Astrocyte of the hippocampus (primary cell): ENCODE measurements around the gene ST6GALNAC3.

ENCODE experiments used
- DNase-seq: peaks from one replicate; pipeline ENCODE4 v3.0.0; 2011; ENCODE audit warnings: low read depth, low spot score

ST6GALNAC3 gene

GRCh38 chr1:76426606-76427005, 352.1 kb downstream of the ST6GALNAC3 start:
- no peak for DNase-seq

- no peak for DNase-seq
Measured at GRCh38 chr1:76428028-76428427, 353.5 kb downstream of the ST6GALNAC3 start.

GRCh38 chr1:76430531-76430930, 356.0 kb downstream of the ST6GALNAC3 start:
- no peak for DNase-seq

- DNase-seq = peak; percentile 15
Measured at GRCh38 chr1:76433526-76433925, 359.0 kb downstream of the ST6GALNAC3 start.

- no peak for DNase-seq
Measured at GRCh38 chr1:76443217-76443616, 368.7 kb downstream of the ST6GALNAC3 start.

- DNase-seq = no peak
Measured at GRCh38 chr1:76444773-76445172, 370.2 kb downstream of the ST6GALNAC3 start.

GRCh38 chr1:76450229-76450628, 375.7 kb downstream of the ST6GALNAC3 start:
- no peak for DNase-seq

- DNase-seq = peak; percentile 20
Measured at GRCh38 chr1:76463278-76463677, 388.7 kb downstream of the ST6GALNAC3 start.

- DNase-seq = no peak
Measured at GRCh38 chr1:76463849-76464248, 389.3 kb downstream of the ST6GALNAC3 start.

- DNase-seq = peak; percentile 7
Measured at GRCh38 chr1:76465030-76465429, 390.5 kb downstream of the ST6GALNAC3 start.

GRCh38 chr1:76470166-76470565, 395.6 kb downstream of the ST6GALNAC3 start:
- no peak for DNase-seq

- DNase-seq = no peak
Measured at GRCh38 chr1:76471536-76471935, 397.0 kb downstream of the ST6GALNAC3 start.

- no peak for DNase-seq
Measured at GRCh38 chr1:76473591-76473990, 399.0 kb downstream of the ST6GALNAC3 start.

- no peak for DNase-seq
Measured at GRCh38 chr1:76474922-76475321, 400.4 kb downstream of the ST6GALNAC3 start.

- DNase-seq = no peak
Measured at GRCh38 chr1:76477156-76477555, 402.6 kb downstream of the ST6GALNAC3 start.

GRCh38 chr1:76480827-76481226, 406.3 kb downstream of the ST6GALNAC3 start:
- DNase-seq = no peak

GRCh38 chr1:76481672-76482071, 407.1 kb downstream of the ST6GALNAC3 start:
- DNase-seq = no peak

GRCh38 chr1:76482272-76482671, 407.7 kb downstream of the ST6GALNAC3 start:
- DNase-seq = no peak

- DNase-seq = no peak
Measured at GRCh38 chr1:76491737-76492136, 417.2 kb downstream of the ST6GALNAC3 start.

GRCh38 chr1:76492752-76493430, 418.3 kb downstream of the ST6GALNAC3 start:
- DNase-seq = no peak

GRCh38 chr1:76494807-76495206, 420.3 kb downstream of the ST6GALNAC3 start:
- DNase-seq = peak; percentile 22

GRCh38 chr1:76496871-76497270, 422.3 kb downstream of the ST6GALNAC3 start:
- DNase-seq = no peak

GRCh38 chr1:76500116-76500515, 425.6 kb downstream of the ST6GALNAC3 start:
- DNase-seq = no peak

GRCh38 chr1:76501136-76501535, 426.6 kb downstream of the ST6GALNAC3 start:
- peak; percentile 54 for DNase-seq
